ENCODE data around the gene EPDR1.
A peak's percentile ranks its signal among the peaks of the same experiment; 100 is the strongest.
"Not testable (repeated sequence)": the region's sequence is repeated elsewhere in the genome, so short reads cannot be mapped to it uniquely, and the experiment has no call there.

EPDR1 gene

DNA sequence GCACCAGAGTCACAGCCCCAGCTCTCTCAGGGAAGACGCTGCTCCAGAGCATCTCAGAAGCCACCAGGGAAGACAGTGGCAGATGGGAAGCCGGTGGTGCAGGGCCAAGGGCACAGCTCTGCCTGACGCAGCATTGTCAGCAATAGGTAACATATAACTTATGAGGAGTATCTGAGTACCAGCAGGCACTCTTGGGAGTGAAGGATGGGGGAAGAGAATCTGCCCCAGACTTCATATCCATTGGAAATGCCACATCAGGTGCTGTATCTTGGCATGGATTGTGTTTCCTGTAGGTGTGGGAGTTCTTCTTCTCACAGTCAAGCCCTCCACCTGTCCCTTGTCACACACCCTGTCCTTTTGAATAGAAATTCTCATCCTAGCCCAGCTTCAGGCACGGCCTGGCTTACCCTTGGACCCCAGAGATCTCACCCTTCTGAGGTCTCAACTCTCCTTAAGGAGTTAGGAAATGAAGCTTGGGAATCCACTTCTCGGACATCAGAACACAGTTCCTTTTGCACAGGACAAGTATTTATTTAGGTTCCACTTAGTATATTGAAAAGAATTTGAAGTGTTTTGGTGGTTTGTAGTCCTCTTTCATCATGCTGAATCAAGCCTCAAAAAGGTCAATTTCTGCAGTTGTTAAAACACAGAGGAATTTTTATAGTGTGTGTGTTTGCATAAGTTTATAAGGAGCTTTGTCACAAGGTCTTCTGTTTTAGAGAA lies 9.9 kb downstream of the EPDR1 start:
- DNase-seq: no peak

DNA sequence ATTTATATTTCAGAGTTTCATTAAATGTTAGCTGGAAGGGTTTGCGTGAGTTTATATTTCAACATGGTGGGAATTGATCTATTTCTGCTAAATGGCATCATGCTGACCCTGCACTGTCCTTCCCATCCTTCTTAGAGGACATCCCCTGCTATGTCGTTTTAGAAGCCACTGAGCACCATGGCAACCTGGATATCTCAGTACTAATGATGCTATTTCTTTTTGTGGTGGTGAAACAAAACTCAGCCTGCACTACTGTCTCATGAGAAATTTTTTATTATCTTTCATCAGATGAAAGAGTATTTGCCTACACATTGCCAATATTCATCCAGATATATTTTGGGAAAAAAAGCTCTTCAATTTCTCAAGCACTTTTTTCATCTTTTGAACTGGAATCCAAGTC lies 12.1 kb downstream of the EPDR1 start:
- DNase-seq: no peak

DNA sequence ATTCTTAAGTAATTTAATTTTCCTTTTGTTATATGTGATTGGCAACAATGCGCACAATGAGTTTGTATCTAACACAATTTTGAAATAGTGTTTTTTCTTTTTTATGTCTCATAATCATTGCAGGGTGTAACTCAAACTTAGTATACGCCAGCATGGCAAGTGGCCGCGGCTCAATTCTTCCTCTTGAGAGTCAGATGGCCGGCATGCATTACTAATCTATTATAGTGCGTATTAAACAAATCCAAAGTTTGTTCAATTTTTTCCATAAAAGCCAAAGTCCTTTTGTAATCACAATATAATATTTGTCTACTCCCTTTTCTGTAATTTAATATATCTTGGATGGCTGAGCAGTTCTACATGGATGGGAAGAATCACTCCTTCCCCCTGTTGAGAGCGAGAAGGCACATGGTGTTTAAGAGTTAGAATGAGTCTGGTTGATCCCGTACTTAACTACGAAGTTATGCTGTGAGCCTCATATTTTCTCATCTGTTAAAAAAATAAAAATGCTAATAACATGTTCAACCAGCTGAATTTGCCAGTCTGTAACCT lies 12.7 kb downstream of the EPDR1 start:
- no peak for DNase-seq

DNA sequence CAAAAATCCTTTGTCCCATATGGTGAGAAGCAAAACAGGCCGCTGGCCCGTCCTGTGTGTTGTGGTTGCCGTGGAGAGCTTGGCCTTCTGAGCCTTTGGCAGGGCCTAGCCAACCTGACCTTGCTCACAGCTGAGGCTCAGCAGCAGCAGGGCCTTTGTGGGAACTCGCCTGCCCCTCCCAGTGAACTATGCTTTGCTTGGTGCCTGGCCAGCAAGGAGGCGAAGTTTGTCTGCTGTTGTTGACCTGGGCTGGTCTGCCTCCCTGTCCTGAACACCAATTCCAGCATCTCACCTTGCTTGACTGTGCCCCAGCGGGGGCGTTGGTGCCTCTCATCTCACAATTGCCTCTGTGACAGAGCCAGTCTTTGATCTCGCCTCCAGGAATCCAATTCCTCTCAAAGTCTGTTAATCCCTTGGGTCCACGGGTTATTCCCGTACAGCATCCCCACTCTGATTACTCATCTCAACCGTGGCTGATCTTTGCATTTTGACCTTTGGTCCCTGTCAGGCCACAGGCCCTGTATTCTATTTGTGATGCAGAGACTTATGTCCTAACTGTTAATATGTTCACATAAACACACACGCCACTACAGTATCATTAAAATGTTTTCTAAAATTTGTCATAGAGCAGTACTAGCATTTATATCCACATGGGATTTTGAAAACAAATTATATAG lies 22.6 kb downstream of the EPDR1 start:
- no peak for DNase-seq

DNA sequence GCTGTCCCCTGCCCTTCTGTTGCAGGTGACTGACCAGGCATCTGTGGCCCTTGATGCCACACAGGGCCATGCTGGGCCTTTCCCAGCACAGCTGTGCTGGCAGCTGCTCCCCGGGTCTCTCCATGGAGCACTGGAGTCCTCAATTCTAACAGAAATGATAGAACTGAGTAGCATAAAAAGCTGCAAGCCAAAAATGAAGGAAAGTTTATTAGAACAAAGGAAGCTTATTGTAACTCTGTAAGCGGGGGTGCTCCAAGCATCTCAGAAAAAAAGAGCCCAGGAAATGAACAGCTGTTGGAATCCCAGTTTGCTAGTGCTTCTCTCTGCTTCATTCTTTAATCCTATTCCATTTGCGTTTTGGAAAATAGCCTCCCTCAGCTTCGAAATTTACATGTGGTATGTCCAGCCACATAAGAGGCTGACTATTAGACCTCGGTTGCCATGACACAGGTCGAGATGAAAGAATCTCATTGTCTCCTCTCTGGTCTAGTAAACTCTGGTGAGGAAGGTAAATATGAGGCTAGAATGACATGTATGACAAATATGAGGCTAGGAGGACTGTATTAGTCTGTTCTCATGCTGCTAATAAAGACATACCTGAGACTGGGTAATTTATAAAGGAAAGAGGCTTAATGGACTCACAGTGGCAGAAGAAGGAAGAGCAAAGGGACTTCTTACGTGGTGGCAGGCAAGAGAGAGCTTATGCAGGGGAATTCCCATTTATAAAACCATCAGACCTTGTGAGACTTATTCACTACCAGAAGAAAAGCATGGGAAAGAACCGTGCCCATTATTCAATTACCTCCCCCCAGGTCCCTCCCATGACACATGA lies 23.7 kb downstream of the EPDR1 start:
- DNase-seq: no peak

DNA sequence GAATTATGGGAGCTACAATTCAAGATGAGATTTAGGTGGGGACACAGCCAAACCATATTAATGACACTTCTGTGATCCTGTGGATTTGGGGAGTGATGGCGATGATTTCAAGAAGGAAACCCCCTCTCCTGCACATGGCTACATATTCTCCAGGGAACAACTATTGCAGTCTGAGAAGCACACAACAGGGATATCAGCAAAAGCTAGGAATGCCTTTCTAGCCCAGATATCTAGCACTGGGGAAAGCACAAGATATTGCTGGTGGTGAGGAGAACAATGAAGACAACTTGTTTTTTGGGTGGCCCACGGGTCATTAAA lies 24.3 kb downstream of the EPDR1 start:
- no peak for DNase-seq

DNA sequence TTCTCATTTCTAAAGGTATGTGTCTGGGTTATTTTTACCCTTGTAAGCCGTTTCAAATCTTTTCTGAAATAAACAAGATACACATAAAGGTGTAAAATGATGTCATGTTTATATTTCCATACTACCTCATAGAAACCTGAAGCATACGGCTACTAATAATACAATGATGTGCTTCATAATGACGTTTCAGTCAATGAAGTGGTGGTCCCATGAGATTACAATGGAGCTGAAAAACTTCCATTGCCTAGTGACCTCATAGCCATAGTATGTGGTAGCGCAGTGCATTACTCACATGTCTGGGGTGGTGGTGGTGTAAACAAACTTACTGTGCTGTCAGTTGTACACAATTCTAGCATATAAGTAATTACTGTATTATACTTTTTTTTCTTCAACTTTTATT lies 24.9 kb downstream of the EPDR1 start:
- no peak for DNase-seq

DNA sequence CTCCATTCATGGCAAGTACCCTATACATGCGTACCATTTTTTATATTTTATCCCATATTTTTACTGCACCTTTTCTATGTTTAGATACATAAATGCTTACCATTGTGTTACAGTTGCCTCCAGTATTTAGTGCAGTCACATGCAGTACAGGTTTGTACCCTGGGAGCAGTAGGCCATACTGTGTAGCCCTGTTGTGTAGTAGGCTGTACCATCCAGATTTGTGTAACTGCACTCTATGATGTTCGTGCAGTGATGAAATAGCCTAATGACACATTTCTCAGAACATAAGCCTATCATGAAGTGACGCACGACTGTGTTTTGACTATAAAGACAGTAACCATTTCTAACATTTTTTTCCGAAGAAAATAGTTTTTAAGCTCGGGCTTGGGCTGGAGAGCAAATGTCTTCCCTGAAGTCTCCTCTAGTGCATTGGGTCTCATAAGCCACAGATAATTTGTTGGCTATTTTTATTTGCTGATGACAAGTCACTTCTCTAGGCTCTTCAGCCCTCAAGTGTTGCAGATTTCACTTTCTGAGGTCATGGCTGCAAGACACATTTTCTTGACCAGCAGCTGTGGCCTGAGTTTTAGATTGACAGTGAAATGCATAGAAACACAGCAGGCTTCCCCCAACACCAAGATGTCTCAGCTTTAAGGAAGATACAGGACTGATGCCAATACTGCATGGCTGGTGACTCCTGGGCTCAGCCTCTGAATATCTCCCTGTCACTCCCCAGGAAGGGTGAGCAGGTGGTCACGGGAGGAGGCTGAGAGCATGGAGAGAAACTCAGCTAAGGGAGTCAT lies 26.9 kb downstream of the EPDR1 start:
- DNase-seq: no peak

DNA sequence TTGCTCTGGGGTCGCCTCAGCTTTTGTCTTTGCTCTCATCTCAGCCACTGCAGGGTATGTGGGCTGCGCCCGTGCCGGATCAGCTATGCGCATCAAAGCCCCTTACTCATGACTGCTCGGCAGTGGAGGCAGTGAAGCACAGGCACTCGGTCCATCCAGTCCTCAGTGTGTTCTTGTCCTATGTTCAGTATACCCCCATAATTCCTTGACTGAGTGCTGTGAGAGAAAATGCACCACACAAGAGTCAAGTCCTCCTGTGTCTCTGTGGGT lies 27.4 kb downstream of the EPDR1 start:
- DNase-seq: no peak

DNA sequence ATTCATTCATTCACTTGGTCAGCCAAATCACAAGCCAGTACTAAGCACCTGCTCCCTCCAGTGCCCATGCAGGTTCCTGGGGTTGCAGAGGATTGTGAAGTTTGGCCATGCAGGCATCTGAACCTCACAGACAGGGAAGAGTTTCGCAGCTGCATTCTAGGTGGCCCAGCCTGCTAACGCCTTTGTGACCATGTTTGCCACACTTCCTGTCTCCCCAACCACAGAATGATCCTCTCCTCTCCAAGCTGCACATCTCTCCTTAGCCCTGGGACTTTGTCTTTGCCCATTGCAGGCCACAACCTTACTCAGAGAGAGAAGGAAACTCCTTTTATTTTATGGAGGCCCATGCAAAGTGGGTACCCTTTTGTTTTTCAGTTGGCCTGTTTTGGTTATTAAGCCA lies 31.8 kb downstream of the EPDR1 start:
- DNase-seq: no peak

DNA sequence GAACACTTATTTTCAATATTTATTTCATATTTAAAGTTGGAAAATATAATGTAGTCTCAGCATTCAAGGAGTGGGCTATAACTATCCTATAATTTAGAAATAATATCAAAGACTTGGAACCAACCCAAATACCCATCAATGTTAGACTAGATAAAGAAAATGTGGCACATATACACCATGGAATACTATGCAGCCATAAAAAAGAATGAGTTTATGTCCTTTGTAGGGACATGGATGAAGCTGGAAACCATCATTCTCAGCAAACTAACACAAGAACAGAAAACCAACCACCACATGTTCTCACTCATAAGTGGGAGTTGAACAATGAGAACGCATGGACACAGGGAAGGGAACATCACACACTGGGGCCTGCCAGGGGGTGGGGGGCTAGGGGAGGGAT lies 33.8 kb downstream of the EPDR1 start:
- not testable (repeated sequence) for DNase-seq

DNA sequence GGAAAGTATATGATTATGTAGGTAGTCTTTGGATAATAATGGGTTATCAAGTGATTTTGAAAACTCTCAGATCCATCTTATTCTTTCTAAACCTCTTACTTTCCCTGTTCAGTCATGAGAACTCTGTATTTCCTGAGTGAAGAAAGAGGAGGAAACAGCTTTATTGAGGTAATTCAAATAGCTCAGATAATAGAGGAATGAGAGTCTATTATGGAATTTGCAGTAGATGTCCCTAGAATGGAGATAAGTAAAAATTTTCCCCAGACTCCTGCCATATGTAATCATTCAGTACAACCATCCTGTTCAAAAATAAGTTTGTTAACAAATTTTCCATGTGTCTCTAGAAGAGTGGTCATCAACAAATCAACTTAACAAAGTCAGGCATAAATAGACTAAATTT lies 36.4 kb downstream of the EPDR1 start:
- DNase-seq: no peak

DNA sequence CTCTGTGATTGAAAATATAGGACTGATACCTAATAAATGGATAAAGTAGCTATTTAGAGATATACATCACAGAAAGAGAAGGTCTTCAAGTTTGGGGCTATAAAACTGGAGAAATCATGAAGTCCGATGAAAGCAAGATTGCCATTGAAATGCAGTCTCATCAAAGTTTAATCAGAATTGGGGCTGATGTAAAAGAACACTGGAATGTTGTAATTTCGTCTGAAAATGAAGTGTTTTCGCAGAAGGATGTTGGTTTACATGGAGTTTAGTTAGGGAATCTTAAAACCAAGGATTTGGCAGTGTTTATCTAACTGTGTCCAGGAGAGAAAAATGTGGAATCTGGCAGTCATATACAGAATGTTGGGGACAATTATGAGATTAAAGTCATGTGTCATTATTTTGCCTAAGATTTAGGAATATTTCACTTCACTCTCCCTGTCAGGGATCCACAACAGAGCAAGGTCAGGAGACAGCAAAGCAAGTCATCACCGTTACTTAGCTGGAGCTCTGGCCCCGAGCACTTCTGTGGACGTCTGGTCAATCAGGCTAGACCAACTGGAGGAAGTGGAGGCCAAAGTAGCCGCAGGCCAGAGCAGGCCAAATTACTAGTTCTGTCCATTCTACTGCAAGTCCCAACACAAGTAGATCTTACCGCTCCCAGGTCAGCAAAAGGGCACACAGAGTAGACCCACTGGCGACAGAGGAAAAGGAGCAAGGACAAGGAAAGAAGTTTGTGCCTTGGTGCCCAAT lies 37.0 kb downstream of the EPDR1 start:
- DNase-seq: no peak

DNA sequence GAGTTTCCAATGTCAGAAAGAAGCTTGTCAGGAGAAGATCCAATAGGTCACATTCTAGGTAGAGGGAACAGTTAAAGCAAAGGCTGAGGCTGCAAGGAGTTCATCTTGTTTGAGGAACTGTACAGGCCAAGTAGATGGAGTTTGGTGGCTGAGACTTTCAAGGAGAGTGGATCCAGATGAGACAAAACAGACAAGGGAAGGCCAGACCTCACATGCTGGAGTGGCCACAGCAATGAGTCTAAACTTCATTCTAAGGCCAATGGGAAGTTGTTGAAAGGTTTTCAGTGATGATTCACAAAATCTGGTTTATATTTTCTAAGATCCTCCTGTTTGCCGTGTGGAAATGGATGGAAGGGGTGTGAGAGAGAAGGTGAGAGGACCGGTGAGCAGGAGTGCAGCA lies 40.0 kb downstream of the EPDR1 start:
- DNase-seq: no peak

DNA sequence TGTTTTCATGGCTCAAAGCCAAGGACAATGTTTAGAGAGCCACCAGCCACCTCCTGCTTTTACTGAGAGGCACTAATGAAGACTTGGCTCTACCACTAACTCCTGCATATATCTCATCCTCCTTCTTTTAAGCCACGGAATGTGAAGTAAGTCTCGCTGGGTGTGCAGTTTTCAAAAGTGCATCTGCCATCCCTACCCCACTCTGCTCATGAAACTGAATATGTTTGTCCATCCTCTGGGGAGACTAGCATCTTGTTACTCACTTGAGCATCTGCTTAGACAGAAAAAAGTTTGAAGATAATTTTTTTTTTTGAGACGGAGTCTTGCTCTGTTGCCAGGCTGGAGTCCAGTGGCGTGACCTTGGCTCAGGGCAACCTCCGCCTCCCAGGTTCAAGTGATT lies 40.8 kb downstream of the EPDR1 start:
- DNase-seq: no peak

DNA sequence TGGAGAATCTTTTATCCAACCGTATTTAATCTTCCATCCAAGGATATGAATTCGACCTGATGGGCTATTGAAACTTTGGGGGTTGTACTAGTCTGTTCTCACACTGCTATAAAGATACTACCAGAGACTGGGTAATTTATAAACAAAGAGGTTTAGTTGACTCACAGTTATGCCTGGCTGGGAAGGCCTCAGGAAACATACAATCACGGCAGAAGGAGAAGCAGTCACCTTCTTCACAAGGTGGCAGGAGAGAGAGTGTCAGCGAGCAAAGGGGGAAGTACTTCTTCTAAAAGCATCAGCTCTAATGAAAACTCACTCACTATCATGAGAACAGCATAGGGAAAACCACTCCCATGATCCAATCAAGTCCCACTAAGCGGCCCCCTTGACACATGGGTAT lies 43.8 kb downstream of the EPDR1 start:
- no peak for DNase-seq

DNA sequence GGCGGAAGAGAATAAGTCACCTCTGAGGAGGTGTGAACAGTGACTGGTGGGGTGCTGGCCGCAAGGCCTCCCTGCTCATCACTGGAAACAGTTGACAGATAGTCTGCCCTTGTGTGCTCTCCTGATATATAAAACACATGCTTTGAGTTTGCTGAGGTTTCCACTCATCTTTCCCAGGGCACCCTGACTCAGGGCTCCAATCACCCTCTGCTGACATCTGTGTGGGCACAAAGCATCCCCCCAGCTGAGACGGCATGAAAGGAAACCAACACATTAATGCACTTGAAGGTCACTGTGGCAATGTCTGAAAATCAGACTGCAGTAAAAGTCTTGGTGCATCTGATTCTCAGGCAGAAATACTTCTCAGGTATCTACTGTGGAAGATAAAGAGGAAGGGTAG lies 49.8 kb downstream of the EPDR1 start:
- no peak for DNase-seq

DNA sequence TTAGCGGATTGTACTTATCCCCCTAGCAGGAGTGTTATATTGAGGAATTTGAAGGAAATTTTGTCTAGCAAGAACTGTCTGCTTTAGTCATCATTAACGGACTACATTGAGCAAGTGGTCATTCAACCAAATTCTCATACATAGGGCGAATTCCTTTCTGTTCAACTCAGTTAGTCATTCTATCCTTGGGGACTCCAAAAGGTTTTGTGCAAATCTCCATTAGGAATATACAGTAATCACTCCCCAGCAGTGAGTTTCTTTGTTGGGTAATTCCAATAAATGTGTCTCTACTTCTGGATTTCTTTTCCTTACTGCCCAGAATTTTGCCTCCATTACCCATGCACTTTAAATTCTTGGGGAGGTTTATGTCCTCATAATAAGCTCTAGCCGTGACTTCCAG lies 51.1 kb downstream of the EPDR1 start:
- DNase-seq: no peak

DNA sequence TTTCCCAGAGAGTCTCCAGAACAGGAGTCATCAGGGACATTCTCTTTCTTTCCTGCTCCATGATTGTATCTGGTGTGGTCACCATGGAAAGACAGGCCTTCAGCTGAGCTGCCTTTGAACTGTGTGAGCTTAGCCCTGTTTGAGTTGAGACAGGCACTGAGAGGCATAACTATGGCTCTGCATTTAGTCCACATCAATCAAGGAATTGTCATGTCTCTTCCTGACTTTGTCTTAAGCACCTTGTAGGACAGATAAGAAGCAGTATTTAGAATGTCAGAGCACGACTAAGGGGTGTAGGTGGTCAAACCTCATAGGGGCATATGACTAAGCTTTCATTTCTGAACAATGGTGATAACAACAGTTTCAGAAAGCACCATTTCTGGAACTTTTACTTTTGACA lies 53.5 kb downstream of the EPDR1 start:
- peak; percentile 70 for DNase-seq

DNA sequence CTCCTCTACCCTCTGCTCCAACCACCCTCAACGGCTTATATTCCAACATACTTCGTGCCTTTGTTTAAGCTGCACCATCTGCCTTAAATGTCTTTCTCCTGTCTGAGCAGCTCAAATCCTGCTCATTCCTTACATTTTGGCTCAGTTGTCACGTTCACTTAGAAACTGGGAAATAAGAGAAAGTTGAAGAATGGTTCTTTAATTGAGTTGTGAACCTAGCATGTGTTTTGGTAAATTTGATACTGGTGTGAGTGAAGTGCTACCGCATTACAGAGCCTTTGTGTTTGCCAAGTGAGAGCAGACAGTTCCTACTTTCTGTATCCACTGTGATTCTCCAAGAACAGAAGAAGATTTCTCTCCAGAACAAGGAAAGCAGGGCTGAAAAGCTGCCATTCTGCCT lies 54.3 kb downstream of the EPDR1 start:
- DNase-seq: no peak

DNA sequence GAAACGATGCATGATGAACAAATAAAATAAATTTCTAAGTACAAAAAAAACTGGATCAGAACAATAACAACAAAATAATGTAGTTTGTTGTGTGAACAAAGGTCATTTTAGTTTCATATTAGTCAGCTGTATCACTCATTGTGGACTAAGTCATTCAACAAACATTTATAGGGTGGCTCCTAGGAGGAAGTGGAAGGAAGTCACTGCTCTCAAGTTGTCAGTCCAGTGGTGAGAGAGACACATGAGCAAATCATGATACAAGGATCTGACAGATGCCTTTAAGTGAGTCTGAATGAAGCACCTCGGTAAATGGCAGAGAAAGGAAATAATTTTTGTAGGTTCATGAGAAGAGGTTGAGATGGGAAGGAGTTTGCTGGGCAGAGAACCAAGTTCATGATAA lies 56.8 kb downstream of the EPDR1 start:
- peak; percentile 22 for DNase-seq

DNA sequence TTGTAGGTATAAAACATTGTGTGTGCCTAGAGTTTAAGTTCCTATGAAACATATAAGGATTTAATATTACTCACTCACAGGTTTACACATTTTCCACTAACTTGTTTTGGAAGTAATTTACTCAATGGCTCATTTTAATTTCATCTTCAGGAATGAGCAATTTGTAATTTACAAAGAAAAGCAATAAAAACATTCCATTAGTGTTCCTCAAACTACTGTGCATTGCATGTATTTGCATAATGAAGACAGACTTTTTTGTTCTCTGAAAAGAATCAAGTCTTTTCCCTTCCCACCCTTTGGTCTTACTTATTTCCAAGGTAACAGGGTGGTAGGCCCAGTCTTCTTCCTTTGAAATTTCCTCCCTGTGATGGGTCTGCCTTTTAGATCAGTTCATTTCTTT lies 61.2 kb downstream of the EPDR1 start:
- DNase-seq: no peak

DNA sequence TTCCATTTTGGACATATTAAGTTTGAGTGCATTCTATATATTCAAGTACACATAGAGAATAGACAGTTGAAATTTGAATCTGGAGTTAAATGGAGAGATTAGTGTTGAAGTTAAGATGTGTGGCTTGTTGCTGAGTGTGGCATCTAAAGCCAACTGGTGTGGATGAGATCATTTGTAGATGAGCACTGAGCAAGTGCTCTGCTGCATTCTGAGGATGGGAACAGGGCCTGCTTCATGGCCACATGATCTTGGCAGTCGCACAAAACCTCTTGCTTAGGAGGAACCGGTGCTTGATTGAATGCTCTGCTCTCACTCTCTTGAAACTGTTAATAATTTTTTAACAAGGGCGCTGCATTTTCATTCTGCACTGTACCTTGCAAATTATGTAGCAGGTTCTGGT lies 62.0 kb downstream of the EPDR1 start:
- no peak for DNase-seq

Measured in GDM1 (cell line).